GM23338 (cell line): Measurements from ENCODE around the gene MLLT10. TPM values are rescaled to one million over a fixed set of nuclear protein-coding genes. Genes with fewer than 3 reads are reported as not detected.

Experiments
- ATAC-seq: fragments of 200-7000 bp; cut with Tn5 transposase; 3 replicates; pipeline ENCODE4 v1.9.1; 2020
- DNase-seq: peaks from one replicate; pipeline ENCODE4 v3.0.0-alpha.2; 2015; ENCODE audit warnings: low spot score
- H2AFZ ChIP-seq: fragments of 200-600 bp; sonication (generic); 2 replicates; pipeline ENCODE4 v1.8.0; 2016; ENCODE audit warnings: antibody characterized with exemption, mild to moderate bottlenecking, moderate library complexity
- H3F3A ChIP-seq: fragments of 200-600 bp; sonication (generic); replicated peaks from 2 replicates; pipeline ENCODE4 v1.8.0; 2017; ENCODE audit warnings: antibody characterized with exemption, mixed run types, low read depth
- H3K27ac ChIP-seq: fragments of 200-600 bp; sonication (generic); 2 replicates; pipeline ENCODE4 v1.6.1; 2016; ENCODE audit warnings: low read depth
- H3K27me3 ChIP-seq: fragments of 200-600 bp; sonication (generic); 2 replicates; pipeline ENCODE4 v1.8.0; 2016; ENCODE audit warnings: mild to moderate bottlenecking, mixed run types, moderate library complexity; ENCODE audit not compliant: insufficient read depth
- H3K36me3 ChIP-seq: fragments of 200-600 bp; sonication (generic); 2 replicates; pipeline ENCODE4 v1.8.0; 2016; ENCODE audit warnings: mild to moderate bottlenecking; ENCODE audit not compliant: insufficient read depth
- H3K4me1 ChIP-seq: fragments of 200-600 bp; sonication (generic); 2 replicates; pipeline ENCODE4 v1.8.0; 2016; ENCODE audit warnings: mild to moderate bottlenecking, moderate library complexity; ENCODE audit not compliant: insufficient read depth
- H3K4me2 ChIP-seq: fragments of 200-600 bp; sonication (generic); 2 replicates; pipeline ENCODE4 v1.7.1; 2017; ENCODE audit warnings: mixed run types
- H3K4me3 ChIP-seq: fragments of 200-600 bp; sonication (generic); 2 replicates; pipeline ENCODE4 v1.6.1; 2016; ENCODE audit warnings: mixed run types
- H3K79me2 ChIP-seq: fragments of 200-600 bp; sonication (generic); replicated peaks from 2 replicates; pipeline ENCODE4 v1.8.0; 2017; ENCODE audit warnings: mild to moderate bottlenecking; ENCODE audit not compliant: insufficient read depth
- H3K9me2 ChIP-seq: fragments of 200-600 bp; sonication (generic); 2 replicates; pipeline ENCODE4 v1.8.0; 2017; ENCODE audit not compliant: insufficient read depth
- H4K20me1 ChIP-seq: fragments of 200-600 bp; sonication (generic); replicated peaks from 2 replicates; pipeline ENCODE4 v1.8.0; 2017; ENCODE audit warnings: mild to moderate bottlenecking; ENCODE audit not compliant: insufficient read depth
- H3K27ac Mint-ChIP-seq: 2 replicates; pipeline ENCODE4 v1.8.0; 2020; ENCODE audit warnings: inconsistent platforms, mild to moderate bottlenecking, moderate library complexity, mixed read lengths
- H3K27me3 Mint-ChIP-seq: 3 replicates; pipeline ENCODE4 v1.8.0; 2022; ENCODE audit warnings: low read depth, mild to moderate bottlenecking, moderate library complexity, mixed read lengths, inconsistent platforms; ENCODE audit not compliant: insufficient read depth, poor library complexity
- H3K36me3 Mint-ChIP-seq: 3 replicates; pipeline ENCODE4 v1.8.0; 2021; ENCODE audit warnings: low read depth, mild to moderate bottlenecking, inconsistent platforms, moderate library complexity, mixed read lengths
- H3K4me1 Mint-ChIP-seq: 3 replicates; pipeline ENCODE4 v1.8.0; 2020; ENCODE audit warnings: mild to moderate bottlenecking, inconsistent platforms, mixed read lengths
- H3K4me3 Mint-ChIP-seq: 3 replicates; pipeline ENCODE4 v1.8.0; 2021; ENCODE audit warnings: moderate library complexity, mild to moderate bottlenecking, inconsistent platforms, mixed read lengths
- H3K9me3 Mint-ChIP-seq: 3 replicates; pipeline ENCODE4 v1.8.0; 2020; ENCODE audit warnings: moderate library complexity, mild to moderate bottlenecking, inconsistent platforms, mixed read lengths
- JUNB ChIP-seq: IDR thresholded peaks from one replicate; pipeline ENCODE4 v1.6.1; 2016; ENCODE audit warnings: antibody characterized with exemption; ENCODE audit not compliant: unreplicated experiment
- POLR2AphosphoS5 ChIP-seq: IDR thresholded peaks from 2 replicates; pipeline ENCODE4 v1.6.1; 2016; ENCODE audit warnings: antibody characterized with exemption, low read depth
- ZNF462 ChIP-seq: fragments of 250-450 bp; sonication (Bioruptor Pico); IDR thresholded peaks from 2 replicates; pipeline ENCODE4 v1.5.0; 2020; ENCODE audit warnings: mild to moderate bottlenecking, moderate library complexity
- polyA plus RNA-seq: library from polyadenylated mRNA; unstranded; fragments of >200 nt; fragmentation: Nextera tagmentation; extraction: Ambion mirVana; gene quantifications from 2 replicates; pipeline ENCODE4 v1.2.1, GENCODE V29; 2016
- total RNA-seq: library from RNA; depleted of rRNA; stranded (reverse); fragments of >200 nt; shearing (Covaris generic); gene quantifications from 2 replicates; pipeline ENCODE4 v1.2.3, GENCODE V29; 2014

MLLT10 gene
- total and polyA plus RNA-seq, 2 experiments from 2014 or later: 28.8 to 55.4 TPM

GRCh38 chr10:21525367-21526187 is 8.5 kb upstream of the MLLT10 start, which contains the start of gene SKIDA1:
Gene SKIDA1, minus strand, starts transcription at chr10:21525682. Its CDS starts 7,860 bp downstream, at chr10:21517822.
- peak within 1 kb of the TSS; percentile 98 for H3K27ac ChIP-seq
- H3K36me3 ChIP-seq: no peaks in the 10 kb centered on the region
- Mint-ChIP-seq H3K27me3 (peaks cover 24% of the 10 kb centered on the region), H3K27ac (peak within 1 kb of the TSS; percentile 99), H3K9me3 (no peaks in the 10 kb centered on the region; the same call in 2 of the 3 replicates), H3K4me3 (peak within 1 kb of the TSS; percentile 91), H3K4me1 (peaks cover 56% of the 10 kb centered on the region), H3K36me3 (no peaks in the 10 kb centered on the region; the same call in 2 of the 3 replicates)
- ATAC-seq: peak; percentile 63
- H3K4me2 ChIP-seq: peak within 1 kb of the TSS; percentile 89
- no peaks in the 10 kb centered on the region for H4K20me1 ChIP-seq
- H3K9me2 ChIP-seq: no peaks in the 10 kb centered on the region
- H3F3A ChIP-seq: peaks cover 8% of the 10 kb centered on the region; the same call in 1 of the 2 replicates
- H3K79me2 ChIP-seq: no peaks in the 10 kb centered on the region; the same call in 1 of the 2 replicates
- peak; percentile 91 for DNase-seq
- H3K4me3 ChIP-seq: peak within 1 kb of the TSS; percentile 60
- H2AFZ ChIP-seq: no peak within 1 kb of the TSS
- H3K27me3 ChIP-seq: peaks cover 7% of the 10 kb centered on the region
- H3K4me1 ChIP-seq: peaks cover 53% of the 10 kb centered on the region
- TF ChIP-seq JUNB (no peak), POLR2AphosphoS5 (peak; percentile 51), ZNF462 (CRISPR knock-in tag) (no peak)
